Adipocyte (in vitro differentiated cells): Measurements from ENCODE around the gene S100A7A.

Experiments
- DNase-seq: peaks from one replicate; pipeline ENCODE4 v3.0.0-alpha.2; 2015; ENCODE audit warnings: low read depth
- H3K27me3 ChIP-seq: replicated peaks from 2 replicates; pipeline ENCODE4 v1.7.0; 2013; ENCODE audit warnings: mild to moderate bottlenecking, low read length, moderate library complexity; ENCODE audit not compliant: control insufficient read depth, insufficient read depth
- H3K36me3 ChIP-seq: 2 replicates; pipeline ENCODE4 v1.7.0; 2013; ENCODE audit warnings: low read length, mild to moderate bottlenecking, moderate library complexity; ENCODE audit not compliant: control insufficient read depth, insufficient read depth, severe bottlenecking
- H3K4me1 ChIP-seq: 2 replicates; pipeline ENCODE4 v1.7.0; 2013; ENCODE audit warnings: mild to moderate bottlenecking, low read length, moderate library complexity; ENCODE audit not compliant: control insufficient read depth, insufficient read depth
- H3K4me3 ChIP-seq: 2 replicates; pipeline ENCODE4 v1.7.0; 2013; ENCODE audit warnings: mild to moderate bottlenecking, low read length, moderate library complexity
- H3K9ac ChIP-seq: 2 replicates; pipeline ENCODE4 v1.7.0; 2013; ENCODE audit warnings: mild to moderate bottlenecking, low read length, moderate library complexity
- H3K9me3 ChIP-seq: 2 replicates; pipeline ENCODE4 v1.7.0; 2013; ENCODE audit warnings: mild to moderate bottlenecking, low read length, moderate library complexity; ENCODE audit not compliant: control insufficient read depth

The S100A7A gene

GRCh38 chr1:153429266-153430165, 13.2 kb downstream of the S100A7A start:
- Histone ChIP-seq H3K36me3 (no peaks in the 10 kb centered on the region), H3K9me3 (no peaks in the 10 kb centered on the region), H3K4me3 (no peak overlapping the region), H3K4me1 (no peaks in the 10 kb centered on the region), H3K9ac (no peak overlapping the region), H3K27me3 (peaks cover 29% of the 10 kb centered on the region)
- DNase-seq = no peak

GRCh38 chr1:153430166-153430553, 13.8 kb downstream of the S100A7A start:
- Histone ChIP-seq H3K9ac (no peak overlapping the region), H3K4me3 (no peak overlapping the region), H3K27me3 (peaks cover 34% of the 10 kb centered on the region), H3K4me1 (no peaks in the 10 kb centered on the region), H3K9me3 (no peaks in the 10 kb centered on the region), H3K36me3 (no peaks in the 10 kb centered on the region)
- no peak for DNase-seq

GRCh38 chr1:153430561-153430960, 14.2 kb downstream of the S100A7A start:
- DNase-seq = no peak
- no peak overlapping the region for H3K4me3 ChIP-seq
- H3K27me3 ChIP-seq = peaks cover 34% of the 10 kb centered on the region
- H3K9me3 ChIP-seq = no peaks in the 10 kb centered on the region
- H3K4me1 ChIP-seq = no peaks in the 10 kb centered on the region
- H3K9ac ChIP-seq = no peak overlapping the region
- no peaks in the 10 kb centered on the region for H3K36me3 ChIP-seq

DNA sequence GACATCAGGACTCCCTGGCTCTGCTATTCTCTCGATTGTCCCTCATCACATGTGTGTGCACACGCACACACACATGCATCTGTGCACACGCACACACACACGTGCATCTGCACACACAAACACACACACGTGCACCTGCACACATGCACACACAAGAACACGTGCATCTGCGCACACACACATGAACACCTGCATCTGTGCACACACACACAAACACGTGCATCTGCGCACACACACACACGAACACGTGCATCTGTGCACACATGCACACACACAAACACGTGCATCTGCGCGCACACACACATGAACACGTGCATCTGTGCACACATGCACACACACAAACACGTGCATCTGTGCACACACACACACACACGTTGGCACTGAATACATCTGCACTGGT, 14.7 kb downstream of the S100A7A start:
- Histone ChIP-seq H3K9me3 (no peaks in the 10 kb centered on the region), H3K4me1 (no peaks in the 10 kb centered on the region), H3K36me3 (no peaks in the 10 kb centered on the region), H3K9ac (no peak overlapping the region), H3K27me3 (peaks cover 34% of the 10 kb centered on the region), H3K4me3 (no peak overlapping the region)
- DNase-seq = no peak

GRCh38 chr1:153431427-153431826, 15.1 kb downstream of the S100A7A start:
- Histone ChIP-seq H3K4me1 (no peaks in the 10 kb centered on the region), H3K4me3 (no peak overlapping the region), H3K27me3 (peaks cover 34% of the 10 kb centered on the region)

GRCh38 chr1:153431928-153432327, 15.6 kb downstream of the S100A7A start:
- Histone ChIP-seq H3K36me3 (no peaks in the 10 kb centered on the region), H3K27me3 (peaks cover 34% of the 10 kb centered on the region), H3K4me1 (no peaks in the 10 kb centered on the region), H3K9me3 (no peaks in the 10 kb centered on the region), H3K9ac (no peak overlapping the region), H3K4me3 (no peak overlapping the region)
- no peak for DNase-seq

More at GRCh38 chr1:153431427-153431826, 15.1 kb downstream of the S100A7A start:
- DNase-seq = no peak
- Histone ChIP-seq H3K9ac (no peak overlapping the region), H3K9me3 (no peaks in the 10 kb centered on the region), H3K36me3 (no peaks in the 10 kb centered on the region)

DNA sequence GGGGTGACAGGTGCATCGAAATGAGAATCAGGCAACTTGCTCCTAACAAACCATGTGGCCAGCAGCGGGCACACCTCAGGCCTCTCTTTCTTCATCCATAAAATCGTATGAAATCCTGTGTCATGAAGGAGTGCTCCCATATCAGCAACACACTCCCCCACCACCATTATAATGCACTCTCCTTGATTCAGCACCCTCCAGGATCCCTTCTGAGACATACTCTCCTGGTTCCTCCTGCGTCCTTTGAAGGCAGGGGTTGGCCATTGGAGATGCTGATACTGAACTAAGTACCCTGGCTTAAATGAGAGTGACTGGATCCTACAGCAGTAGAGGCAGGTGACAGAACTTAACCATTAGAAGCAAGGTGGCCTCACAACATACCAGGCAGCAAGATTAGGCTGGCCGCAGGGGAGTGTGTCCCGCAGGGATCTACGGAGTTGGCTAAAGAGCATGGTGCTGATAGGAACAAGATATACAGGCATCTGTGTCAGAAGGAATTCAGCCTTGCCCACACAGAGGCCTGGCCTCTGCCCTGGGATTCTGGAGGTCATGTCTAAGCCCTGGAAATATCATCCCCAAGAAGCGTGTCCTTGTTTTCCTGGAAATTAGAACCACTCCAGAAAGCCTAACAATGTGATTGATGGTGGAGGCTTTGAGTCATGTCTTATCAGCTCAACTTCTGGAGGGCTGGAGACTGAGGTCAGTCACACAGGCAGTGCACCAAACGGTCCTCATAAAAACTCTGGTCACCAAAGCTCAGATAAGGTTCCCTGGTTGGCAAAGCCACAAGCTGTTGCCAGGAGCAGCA, 16.8 kb downstream of the S100A7A start:
- Histone ChIP-seq H3K9ac (no peak overlapping the region), H3K27me3 (peaks cover 34% of the 10 kb centered on the region), H3K36me3 (no peaks in the 10 kb centered on the region), H3K4me3 (no peak overlapping the region), H3K4me1 (no peaks in the 10 kb centered on the region), H3K9me3 (no peaks in the 10 kb centered on the region)
- no peak for DNase-seq

DNA sequence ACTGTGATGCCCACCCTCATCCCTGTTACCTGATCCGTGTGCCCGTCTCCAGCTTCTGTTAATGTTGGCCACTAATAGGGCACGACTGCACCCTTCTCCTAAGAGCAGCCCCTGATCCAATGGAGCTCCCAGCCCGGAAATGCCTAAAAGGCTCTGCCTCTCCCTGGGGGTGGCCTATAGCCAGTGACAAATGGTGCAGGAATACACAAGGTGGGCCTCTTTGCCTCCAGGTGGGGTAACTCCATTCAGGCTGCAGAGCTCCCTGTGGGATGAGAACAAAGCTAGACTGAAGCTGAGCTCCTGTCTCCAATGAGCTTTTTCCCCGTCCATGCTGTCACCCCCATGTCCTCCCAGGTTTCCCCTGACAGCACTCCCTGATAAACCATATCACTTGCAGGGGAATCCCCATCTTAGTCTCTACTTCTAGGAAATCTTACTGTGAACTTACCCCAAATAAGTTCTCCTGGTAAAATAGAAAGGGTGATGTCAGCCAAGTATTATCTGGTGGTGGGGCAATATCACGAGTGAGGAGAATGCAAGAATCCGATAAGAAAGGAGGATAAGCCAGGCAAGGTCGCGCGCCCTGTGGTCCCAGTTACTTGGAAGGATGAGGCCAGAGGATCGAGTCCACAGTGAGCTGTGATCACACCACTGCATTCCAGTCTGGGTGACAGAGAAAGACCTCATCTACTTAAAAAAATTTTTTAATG, 18.6 kb downstream of the S100A7A start:
- H3K27me3 ChIP-seq = peaks cover 47% of the 10 kb centered on the region
- DNase-seq = no peak
- H3K4me3 ChIP-seq = no peak overlapping the region
- no peaks in the 10 kb centered on the region for H3K36me3 ChIP-seq
- H3K4me1 ChIP-seq = no peaks in the 10 kb centered on the region
- H3K9me3 ChIP-seq = no peaks in the 10 kb centered on the region
- no peak overlapping the region for H3K9ac ChIP-seq

DNA sequence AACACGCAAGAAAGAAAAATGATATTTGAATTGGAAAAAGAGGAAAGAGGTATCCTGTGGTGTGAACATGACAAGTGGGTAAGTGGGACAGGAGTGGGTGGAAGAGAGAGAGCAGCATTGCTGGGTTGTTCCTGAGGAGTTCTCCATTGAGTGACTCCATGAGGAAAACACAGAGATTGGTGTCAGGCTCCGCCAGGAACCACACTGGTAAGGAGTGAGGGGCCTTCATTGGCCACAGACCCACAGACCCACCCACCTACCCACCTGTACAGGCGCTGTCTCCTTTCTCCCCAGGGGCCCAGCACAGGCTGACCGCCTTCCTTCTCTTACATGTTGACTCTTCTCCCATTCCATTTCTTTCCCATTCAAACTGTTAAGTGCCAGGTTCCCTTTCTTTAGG, 20.9 kb downstream of the S100A7A start:
- DNase-seq = no peak
- H3K4me3 ChIP-seq = no peak overlapping the region
- H3K9me3 ChIP-seq = no peaks in the 10 kb centered on the region
- H3K27me3 ChIP-seq = peaks cover 48% of the 10 kb centered on the region
- no peaks in the 10 kb centered on the region for H3K4me1 ChIP-seq
- H3K9ac ChIP-seq = no peak overlapping the region
- H3K36me3 ChIP-seq = no peaks in the 10 kb centered on the region

DNA sequence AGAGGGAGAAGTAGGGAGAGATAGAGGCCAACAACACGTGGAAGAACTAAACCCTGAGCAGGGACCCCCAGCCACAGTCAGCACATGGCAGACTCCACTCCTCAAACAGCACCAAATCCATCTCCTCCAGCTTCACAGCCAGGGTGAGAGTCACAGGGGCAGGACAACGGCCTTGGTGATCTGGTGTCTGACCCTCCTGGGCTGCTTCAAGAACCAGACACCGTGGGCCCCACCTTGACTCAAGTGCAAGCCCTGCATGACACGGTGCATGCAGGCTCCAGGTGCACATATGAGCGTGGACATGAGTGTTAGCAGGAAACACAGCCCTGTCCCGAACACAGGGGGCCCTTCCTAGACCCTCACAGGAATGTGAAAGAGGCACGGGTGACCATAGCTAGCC, 22.3 kb downstream of the S100A7A start:
- Histone ChIP-seq H3K36me3 (no peaks in the 10 kb centered on the region), H3K4me3 (no peak overlapping the region), H3K9me3 (peaks cover 4% of the 10 kb centered on the region), H3K27me3 (peaks cover 41% of the 10 kb centered on the region), H3K4me1 (no peaks in the 10 kb centered on the region), H3K9ac (no peak overlapping the region)
- no peak for DNase-seq

DNA sequence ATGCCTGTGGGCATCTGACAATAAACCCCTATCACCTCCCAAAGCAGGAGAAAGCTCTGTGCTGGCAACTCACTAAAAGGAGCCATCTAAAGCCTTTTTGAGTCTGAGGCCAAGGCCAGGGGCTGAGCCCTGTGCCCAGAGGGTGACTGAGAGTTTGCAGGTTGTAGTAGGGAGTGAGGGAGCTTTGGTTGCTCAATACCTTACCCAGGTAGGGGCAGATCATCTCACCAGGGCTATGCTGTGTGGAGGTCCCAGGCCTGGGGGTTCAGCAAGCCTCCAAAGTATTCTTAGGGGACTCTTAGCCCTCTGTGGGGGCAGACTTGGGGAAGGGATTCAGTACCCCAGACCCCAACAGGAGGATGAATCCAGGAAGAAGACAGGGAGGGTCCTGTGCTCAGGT, 23.0 kb downstream of the S100A7A start:
- no peaks in the 10 kb centered on the region for H3K36me3 ChIP-seq
- no peak for DNase-seq

More for the DNA sequence above, 23.0 kb downstream of the S100A7A start:
- Histone ChIP-seq H3K27me3 (peaks cover 45% of the 10 kb centered on the region), H3K9me3 (peaks cover 4% of the 10 kb centered on the region), H3K4me1 (no peaks in the 10 kb centered on the region), H3K4me3 (no peak overlapping the region), H3K9ac (no peak overlapping the region)
